Common myeloid progenitor, CD34-positive (primary cell): ENCODE results near the gene C19orf67.
"Not testable (repeated sequence)": the region's sequence is repeated elsewhere in the genome, so short reads cannot be mapped to it uniquely, and the experiment has no call there.

ENCODE experiments used
- CTCF ChIA-PET: fragments of 350-600 bp; sonication (Branson Sonifier 250); formaldehyde crosslinking; loops from one replicate; lab custom pipeline; 2021; ENCODE audit warnings: antibody characterized with exemption; lab: Charles Lee
- POLR2A ChIA-PET: fragments of 350-600 bp; sonication (Branson Sonifier 250); formaldehyde crosslinking; loops from one replicate; lab custom pipeline; 2021; ENCODE audit warnings: antibody characterized with exemption; lab: Charles Lee
- DNase-seq, 3 donors: peaks; one replicate each; pipeline versions ENCODE4 v3.0.0 to v3.0.0-alpha.2; 2013
- H3K27ac ChIP-seq, 2 experiments: 1 replicate in 1 of 2; 2 replicates in 1 of 2; pipeline ENCODE4 v1.7.0; 2013; ENCODE audit warnings: inconsistent platforms in 2 of 2, low read length in 2 of 2, mild to moderate bottlenecking in 2 of 2, low read depth in 1 of 2, moderate library complexity in 1 of 2; ENCODE audit not compliant: severe bottlenecking in 2 of 2, insufficient read depth in 1 of 2, poor library complexity in 1 of 2
- H3K27me3 ChIP-seq, 5 experiments: replicated peaks in 2 of 5; 1 replicate in 3 of 5; 2 replicates in 2 of 5; pipeline versions ENCODE4 v1.6.1 to v1.7.0; 2013; ENCODE audit warnings: low read length in 4 of 5, mild to moderate bottlenecking in 2 of 5, moderate library complexity in 2 of 5, inconsistent platforms in 1 of 5; ENCODE audit not compliant: insufficient read depth in 5 of 5, control insufficient read depth in 4 of 5
- H3K36me3 ChIP-seq, 4 experiments: 1 replicate in 2 of 4; 2 replicates in 2 of 4; pipeline versions ENCODE4 v1.6.1 to v1.7.0; 2013; ENCODE audit warnings: low read length in 3 of 4, control low read depth in 1 of 4, mild to moderate bottlenecking in 1 of 4; ENCODE audit not compliant: control insufficient read depth in 4 of 4, insufficient read depth in 4 of 4
- H3K4me1 ChIP-seq, 4 experiments: 1 replicate in 3 of 4; 2 replicates in 1 of 4; pipeline versions ENCODE4 v1.6.1 to v1.7.1; 2013; ENCODE audit warnings: low read length in 3 of 4, mild to moderate bottlenecking in 3 of 4, control low read depth in 1 of 4, inconsistent platforms in 1 of 4, moderate library complexity in 1 of 4; ENCODE audit not compliant: control insufficient read depth in 4 of 4, insufficient read depth in 4 of 4; ENCODE audit errors: control extremely low read depth in 1 of 4
- H3K4me3 ChIP-seq, 7 experiments: 1 replicate in 4 of 7; 2 replicates in 3 of 7; pipeline versions ENCODE4 v1.5.1 to v1.7.0; 2013; ENCODE audit warnings: mild to moderate bottlenecking in 7 of 7, low read length in 6 of 7, moderate library complexity in 6 of 7, inconsistent platforms in 2 of 7, low read depth in 2 of 7, control low read depth in 1 of 7; ENCODE audit not compliant: insufficient read depth in 4 of 7, control insufficient read depth in 1 of 7; ENCODE audit errors: extremely low read depth in 1 of 7
- H3K9me3 ChIP-seq, 5 experiments: 1 replicate in 4 of 5; 2 replicates in 1 of 5; pipeline versions ENCODE4 v1.6.1 to v1.7.1; 2013; ENCODE audit warnings: low read length in 4 of 5, mild to moderate bottlenecking in 2 of 5, inconsistent platforms in 1 of 5, low read depth in 1 of 5, moderate library complexity in 1 of 5; ENCODE audit not compliant: control insufficient read depth in 4 of 5, insufficient read depth in 2 of 5; ENCODE audit errors: control extremely low read depth in 1 of 5
- WGBS: methylation state at CpG from one replicate; pipeline ENCODE4 v1.1.5; 2013; ENCODE audit not compliant: insufficient coverage; 5-methylcytosine and 5-hydroxymethylcytosine counted together

The C19orf67 gene

DNA sequence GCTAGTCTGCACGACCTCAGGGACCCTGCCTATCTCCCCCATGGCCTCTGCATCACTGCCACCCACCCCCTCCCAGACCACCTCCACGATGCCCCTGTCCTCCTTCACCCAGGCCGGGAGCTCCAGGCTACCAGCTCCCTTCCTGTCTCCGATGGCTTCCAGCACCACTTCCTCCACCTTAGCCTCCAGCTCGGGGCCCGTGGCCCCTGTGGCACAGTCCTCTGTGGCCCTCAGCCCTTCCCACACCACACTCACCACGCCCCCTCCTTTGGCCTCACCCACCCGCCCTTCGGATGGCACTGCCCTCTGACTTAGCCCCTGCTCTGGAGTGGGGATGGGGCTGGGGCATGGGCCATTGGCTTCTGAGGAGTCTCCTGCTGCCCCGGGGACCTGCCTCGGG, 30.9 kb downstream of the C19orf67 start:
- Histone ChIP-seq H3K4me1 (peaks cover 0 to 18% (median 17%) of the 10 kb centered on the region in 4 experiments), H3K36me3 (peaks cover 0 to 31% (median 17%) of the 10 kb centered on the region in 4 experiments), H3K4me3 (no peak overlapping the region), H3K27ac (no peak overlapping the region), H3K27me3 (peaks cover 0 to 35% (median 6%) of the 10 kb centered on the region in 5 experiments), H3K9me3 (no peaks in the 10 kb centered on the region)
- DNase-seq, result no peak
- CTCF ChIA-PET, result interaction anchor here (0.9 to 2.0 kb wide), 3 partner anchors 19 to 173 kb away, joined by 3 to 5 read pairs (median 5); no protein-coding TSS in a partner anchor
- 28% methylated on average over 7 of the region's 11 CpGs for WGBS
- POLR2A ChIA-PET, result no interaction called here

DNA sequence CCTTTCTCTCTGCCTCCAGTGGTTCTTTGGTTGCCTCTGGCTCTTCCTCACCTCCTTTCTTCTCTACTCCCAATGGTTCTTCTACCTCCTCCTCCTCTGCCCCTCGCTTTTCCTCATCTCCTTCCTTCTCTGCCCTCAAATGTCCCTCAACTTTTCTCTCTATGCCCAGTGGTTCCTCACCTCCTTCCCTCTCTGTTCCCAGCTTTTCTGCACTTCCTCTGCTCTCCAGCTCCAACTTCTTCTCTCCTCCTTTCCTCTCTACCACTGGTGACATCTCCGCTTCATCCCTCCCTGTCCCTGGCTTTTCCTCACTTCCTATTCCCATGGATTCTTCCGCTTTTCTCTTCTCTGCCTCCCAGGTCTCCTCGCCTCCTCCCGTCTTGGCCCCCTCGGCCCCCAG, 31.5 kb downstream of the C19orf67 start:
- DNase-seq, result no peak
- WGBS, result 80% methylated on average over 6 of the region's 6 CpGs
- H3K27ac ChIP-seq, result no peak overlapping the region
- H3K9me3 ChIP-seq, result no peaks in the 10 kb centered on the region
- peaks cover 0 to 29% (median 6%) of the 10 kb centered on the region in 5 experiments for H3K27me3 ChIP-seq
- H3K4me1 ChIP-seq, result peaks cover 0 to 17% (median 15%) of the 10 kb centered on the region in 4 experiments
- POLR2A ChIA-PET, result no interaction called here
- H3K36me3 ChIP-seq, result peaks cover 0 to 35% (median 21%) of the 10 kb centered on the region in 4 experiments
- CTCF ChIA-PET, result interaction anchor here (0.9 to 2.0 kb wide), 4 partner anchors 20 to 173 kb away, joined by 3 to 5 read pairs (median 4); no protein-coding TSS in a partner anchor
- H3K4me3 ChIP-seq, result no peak overlapping the region

DNA sequence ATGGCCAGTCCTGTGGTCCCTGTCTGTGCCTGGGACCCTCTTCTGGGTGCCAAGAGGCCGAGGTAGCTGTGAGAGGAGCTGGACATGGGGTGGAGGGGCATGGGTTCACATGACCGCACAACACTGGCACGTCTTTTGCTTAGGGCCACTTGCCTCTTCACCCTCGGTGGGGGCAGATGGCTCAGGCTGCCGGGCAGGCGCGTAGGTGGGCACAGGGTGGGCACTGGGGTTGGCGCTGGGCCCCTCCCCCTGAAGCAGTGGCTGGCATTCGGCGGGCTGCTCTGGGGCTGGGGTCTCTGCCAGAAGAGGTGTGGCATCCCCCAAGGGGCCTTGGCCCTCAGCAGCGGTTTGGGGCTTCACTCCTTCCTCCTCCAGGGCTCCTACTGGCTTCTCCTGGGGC, 32.1 kb downstream of the C19orf67 start:
- Histone ChIP-seq H3K27ac (no peak overlapping the region), H3K36me3 (peaks cover 0 to 41% (median 26%) of the 10 kb centered on the region in 4 experiments), H3K4me3 (no peak overlapping the region), H3K4me1 (peaks cover 0 to 12% (median 10%) of the 10 kb centered on the region in 4 experiments), H3K27me3 (peaks cover 0 to 23% (median 3%) of the 10 kb centered on the region in 5 experiments), H3K9me3 (no peaks in the 10 kb centered on the region)
- 96% methylated on average over 11 of the region's 11 CpGs for WGBS
- DNase-seq, result no peak
- CTCF ChIA-PET, result interaction anchor here (0.9 to 2.0 kb wide), 8 partner anchors 8 to 172 kb away, joined by 3 to 7 read pairs (median 4); no protein-coding TSS in a partner anchor
- POLR2A ChIA-PET, result no interaction called here

DNA sequence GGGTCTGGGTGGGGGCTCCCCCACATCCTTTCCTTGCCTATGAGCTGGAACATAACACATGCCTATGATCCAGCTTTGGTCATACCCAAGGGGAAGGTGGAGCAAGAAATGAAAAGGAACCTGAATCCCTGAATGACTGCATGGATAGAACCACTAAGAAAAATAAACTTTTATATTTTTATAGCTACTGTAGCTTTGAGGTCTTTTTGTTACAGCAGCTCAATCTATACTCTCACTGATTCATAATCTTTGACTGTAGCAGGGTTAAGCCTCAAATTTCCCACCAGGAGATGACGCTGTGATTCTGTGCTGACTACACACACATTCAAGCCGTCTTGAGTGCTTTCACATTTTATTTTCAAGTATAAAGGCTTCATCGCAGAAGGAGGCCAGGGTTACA, 32.6 kb downstream of the C19orf67 start:
- no peak for DNase-seq
- CTCF ChIA-PET, result interaction anchor here (0.6 to 2.0 kb wide), 9 partner anchors 8 to 168 kb away, joined by 3 to 7 read pairs (median 4); no protein-coding TSS in a partner anchor
- Histone ChIP-seq H3K27ac (no peak overlapping the region), H3K9me3 (no peaks in the 10 kb centered on the region), H3K36me3 (peaks cover 0 to 45% (median 30%) of the 10 kb centered on the region in 4 experiments), H3K4me1 (peaks cover 0 to 8% (median 5%) of the 10 kb centered on the region in 4 experiments), H3K4me3 (no peak overlapping the region), H3K27me3 (peaks cover 0 to 18% (median 0%) of the 10 kb centered on the region in 5 experiments)
- 100% methylated on average over 3 of the region's 3 CpGs for WGBS
- POLR2A ChIA-PET, result interaction anchor here (0.6 kb wide), 1 partner anchor 59 kb away, joined by 4 read pairs; a partner anchor contains a TSS

DNA sequence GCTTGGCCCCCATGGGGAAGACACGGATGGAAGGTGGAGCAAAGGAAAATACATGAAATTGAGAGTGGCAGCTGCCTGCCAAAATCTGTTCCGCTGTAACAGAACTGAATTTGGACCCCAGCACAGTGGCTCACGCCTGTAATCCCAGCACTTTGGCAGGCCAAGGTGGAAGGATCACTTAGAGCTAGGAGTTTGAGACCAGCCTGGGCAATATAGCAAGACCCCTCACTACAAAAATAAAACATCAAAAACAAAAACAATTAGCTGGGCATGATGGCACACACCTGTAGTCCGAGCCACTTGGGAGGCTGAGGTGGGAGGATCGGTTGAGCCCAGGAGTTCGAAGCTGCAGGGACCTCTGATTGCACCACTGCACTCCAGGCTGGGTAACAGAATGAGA, 33.1 kb downstream of the C19orf67 start:
- Histone ChIP-seq H3K27me3 (peaks cover 0 to 14% (median 0%) of the 10 kb centered on the region in 5 experiments), H3K4me1 (peaks cover 0 to 4% (median 2%) of the 10 kb centered on the region in 4 experiments), H3K4me3 (no peak overlapping the region), H3K27ac (no peak overlapping the region), H3K9me3 (no peaks in the 10 kb centered on the region), H3K36me3 (peaks cover 0 to 47% (median 31%) of the 10 kb centered on the region in 4 experiments)
- ChIA-PET CTCF (interaction anchor here (0.6 to 1.6 kb wide), 7 partner anchors 9 to 167 kb away, joined by 3 to 7 read pairs (median 4); no protein-coding TSS in a partner anchor), POLR2A (interaction anchor here (0.6 kb wide), 2 partner anchors 60 to 120 kb away, joined by 3 to 4 read pairs; a partner anchor contains a TSS)
- DNase-seq, result no peak
- WGBS, result 97% methylated on average over 3 of the region's 6 CpGs

DNA sequence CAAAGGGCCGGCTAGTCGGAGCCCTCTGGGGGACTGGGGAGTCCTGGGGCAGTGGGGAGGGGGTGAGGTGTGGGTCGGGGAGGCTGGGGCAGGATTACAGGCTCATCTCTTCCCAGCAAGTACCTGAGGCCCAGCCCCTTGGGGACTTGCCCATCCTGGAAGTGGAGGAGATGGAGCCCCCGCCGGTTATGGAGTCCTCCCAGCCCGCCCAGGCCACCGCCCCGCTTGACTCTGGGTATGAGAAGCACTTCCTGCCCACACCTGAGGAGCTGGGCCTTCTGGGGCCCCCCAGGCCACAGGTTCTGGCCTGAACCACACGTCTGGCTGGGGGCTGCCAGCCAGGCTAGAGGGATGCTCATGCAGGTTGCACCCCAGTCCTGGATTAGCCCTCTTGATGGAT, 33.6 kb downstream of the C19orf67 start:
- peaks cover 0 to 47% (median 31%) of the 10 kb centered on the region in 4 experiments for H3K36me3 ChIP-seq
- no peak for DNase-seq
- 85% methylated on average over 3 of the region's 9 CpGs for whole genome bisulfite sequencing
- no peak overlapping the region for H3K4me3 ChIP-seq
- CTCF ChIA-PET, result interaction anchor here (1.3 to 6.3 kb wide), 5 partner anchors 8 to 134 kb away, joined by 3 to 46 read pairs (median 7); partner anchors contain the start of gene PALM3
- H3K27ac ChIP-seq, result no peak overlapping the region
- H3K27me3 ChIP-seq, result peaks cover 0 to 14% (median 0%) of the 10 kb centered on the region in 5 experiments
- H3K4me1 ChIP-seq, result peaks cover 0 to 3% (median 2%) of the 10 kb centered on the region in 4 experiments
- POLR2A ChIA-PET, result interaction anchor here (0.6 kb wide), 1 partner anchor 121 kb away, joined by 3 read pairs; no protein-coding TSS in a partner anchor
- H3K9me3 ChIP-seq, result no peaks in the 10 kb centered on the region

DNA sequence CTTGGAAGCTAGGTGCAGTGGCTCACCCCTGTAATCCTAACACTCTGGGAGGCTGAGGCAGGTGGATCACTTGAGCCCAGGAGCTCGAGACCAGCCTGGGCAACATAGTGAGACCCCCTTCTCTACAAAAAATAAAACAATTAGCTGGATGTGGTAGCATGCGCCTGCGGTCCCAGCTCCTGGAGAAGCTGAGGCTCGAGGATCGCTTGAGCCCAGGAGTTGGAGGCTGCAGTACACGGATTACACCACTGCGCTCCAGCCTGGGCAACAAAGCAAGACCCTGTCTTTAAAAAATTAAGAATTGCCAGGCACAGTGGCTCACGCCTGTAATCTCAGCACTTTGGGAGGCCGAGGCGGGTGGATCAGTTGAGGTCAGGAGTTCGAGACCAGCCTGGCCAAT, 34.6 kb downstream of the C19orf67 start:
- not testable (repeated sequence) for H3K4me1 ChIP-seq, DNase-seq, H3K27ac ChIP-seq, H3K27me3 ChIP-seq, H3K4me3 ChIP-seq, H3K9me3 ChIP-seq
- CTCF ChIA-PET, result interaction anchor here (0.6 to 6.3 kb wide), 6 partner anchors 8 to 158 kb away, joined by 3 to 46 read pairs (median 5); partner anchors contain the start of gene PALM3
- WGBS, result 96% methylated on average over 8 of the region's 11 CpGs
- peaks cover 0 to 52% (median 36%) of the 10 kb centered on the region in 4 experiments for H3K36me3 ChIP-seq
- POLR2A ChIA-PET, result interaction anchor here (0.6 kb wide), 1 partner anchor 18 kb away, joined by 3 read pairs; no protein-coding TSS in a partner anchor
